GM12873 (cell line): ENCODE data around the gene LRMDA.

Source experiments
- CTCF ChIP-seq: IDR thresholded peaks from 2 replicates; pipeline ENCODE4 v1.5.1; 2012; ENCODE audit warnings: low read depth, mild to moderate bottlenecking, moderate library complexity, low read length, control low read depth; ENCODE audit not compliant: insufficient read depth; ENCODE audit errors: missing control alignments

Gene LRMDA

GRCh38 chr10:75803816-75804552 lies 372.6 kb downstream of the LRMDA start:
- no peak for TF ChIP-seq CTCF

GRCh38 chr10:75806186-75806585 lies 374.8 kb downstream of the LRMDA start:
- no peak for TF ChIP-seq CTCF

GRCh38 chr10:75807456-75807855 lies 376.0 kb downstream of the LRMDA start:
- no peak for TF ChIP-seq CTCF

- no peak for TF ChIP-seq CTCF
Measured at GRCh38 chr10:75809003-75809402, 377.6 kb downstream of the LRMDA start.

- no peak for TF ChIP-seq CTCF
Measured at GRCh38 chr10:75814014-75814413, 382.6 kb downstream of the LRMDA start.

- no peak for TF ChIP-seq CTCF
Measured at GRCh38 chr10:75815066-75815465, 383.6 kb downstream of the LRMDA start.

GRCh38 chr10:75817198-75817597 lies 385.8 kb downstream of the LRMDA start:
- no peak for TF ChIP-seq CTCF
